Limb (tissue), 2 donors: ENCODE measurements around the gene SMAD2.
"Not testable (repeated sequence)": the region's sequence is repeated elsewhere in the genome, so short reads cannot be mapped to it uniquely, and the experiment has no call there.

Source experiments
- DNase-seq, 2 donors: peaks; one replicate each; pipeline ENCODE4 v3.0.0-alpha.2; 2016; ENCODE audit errors: extremely low spot score in 2 of 2

Gene SMAD2

DNA sequence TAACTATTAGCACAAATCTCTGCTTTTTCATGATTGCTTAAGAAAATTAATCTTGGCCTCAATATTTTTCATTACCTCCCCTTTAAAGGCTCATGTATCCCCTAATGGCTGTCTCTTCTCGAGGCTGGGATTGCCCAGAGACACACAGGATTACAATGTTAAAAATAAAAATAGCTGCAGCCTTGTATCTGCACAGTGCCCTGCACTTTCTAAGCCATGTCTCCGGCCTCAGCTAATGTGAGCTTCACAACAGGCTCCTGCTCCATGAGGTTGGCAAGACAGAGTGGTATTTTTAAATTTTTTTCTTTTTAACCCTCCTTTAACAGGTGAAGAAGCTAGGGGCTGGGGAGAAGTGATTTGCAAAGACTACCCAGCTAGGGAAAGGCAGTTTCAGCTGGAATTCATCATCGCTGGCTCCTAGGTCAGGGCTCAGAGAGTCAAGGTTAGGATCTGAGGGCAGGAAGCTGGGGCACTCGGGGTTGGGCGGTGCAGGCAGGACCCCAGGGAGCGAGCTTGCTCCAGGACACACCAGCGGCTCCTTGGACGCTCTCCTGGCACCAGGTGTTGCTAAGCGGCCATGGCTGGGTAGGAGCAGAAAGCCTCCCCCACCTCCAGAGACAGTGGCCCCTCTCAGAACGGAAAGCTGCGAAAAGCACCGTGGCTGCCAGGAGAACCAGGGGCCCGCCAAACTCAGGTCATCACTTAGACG lies 135.6 kb downstream of the SMAD2 start:
- peak in 1 of 2 donors; percentile 50 for DNase-seq

DNA sequence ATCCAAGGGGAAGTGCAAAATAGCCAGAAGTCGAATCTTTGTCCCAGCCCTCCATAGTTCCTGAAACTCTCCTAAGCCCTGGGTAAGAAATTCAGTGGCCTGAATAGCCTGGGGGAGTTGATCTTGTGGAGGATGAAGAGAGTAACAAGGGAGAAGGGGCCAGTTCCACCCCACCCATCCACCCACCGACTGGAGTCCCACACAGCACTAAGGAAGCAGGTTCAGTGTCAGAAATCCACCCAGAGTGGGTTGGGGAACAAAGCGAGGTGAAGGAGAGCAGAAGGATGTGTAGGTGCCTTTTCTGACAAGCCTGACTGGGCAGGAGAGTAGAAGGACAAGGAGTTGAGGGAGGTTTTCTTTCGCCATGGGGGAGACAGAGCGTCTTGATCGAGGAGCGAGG lies 136.8 kb downstream of the SMAD2 start:
- DNase-seq = no peak

DNA sequence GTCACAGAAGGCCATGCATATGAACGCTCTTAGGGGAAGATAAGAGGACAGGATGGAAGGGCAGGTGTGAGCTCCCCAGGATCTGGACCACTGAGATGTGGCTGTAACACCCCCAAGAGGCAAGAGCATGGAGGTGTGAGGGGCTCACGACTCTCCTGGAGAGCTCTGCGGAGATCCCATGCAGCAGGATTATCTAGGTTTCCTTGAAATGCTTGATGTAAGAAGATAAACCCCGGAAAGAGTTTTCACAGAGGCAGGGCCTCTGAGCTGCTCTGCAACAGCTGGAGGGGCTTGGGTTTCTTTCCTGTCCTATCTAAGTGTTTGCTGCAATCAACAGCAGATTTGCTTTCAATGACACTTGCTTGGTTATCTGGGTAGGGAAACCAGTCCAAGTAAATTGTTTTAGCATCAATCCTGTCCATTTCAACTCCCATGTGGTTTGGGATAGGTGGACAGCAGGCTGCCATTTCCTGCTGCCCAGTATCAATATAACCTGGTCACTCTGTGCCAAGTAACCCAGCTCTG lies 138.9 kb downstream of the SMAD2 start:
- no peak for DNase-seq

DNA sequence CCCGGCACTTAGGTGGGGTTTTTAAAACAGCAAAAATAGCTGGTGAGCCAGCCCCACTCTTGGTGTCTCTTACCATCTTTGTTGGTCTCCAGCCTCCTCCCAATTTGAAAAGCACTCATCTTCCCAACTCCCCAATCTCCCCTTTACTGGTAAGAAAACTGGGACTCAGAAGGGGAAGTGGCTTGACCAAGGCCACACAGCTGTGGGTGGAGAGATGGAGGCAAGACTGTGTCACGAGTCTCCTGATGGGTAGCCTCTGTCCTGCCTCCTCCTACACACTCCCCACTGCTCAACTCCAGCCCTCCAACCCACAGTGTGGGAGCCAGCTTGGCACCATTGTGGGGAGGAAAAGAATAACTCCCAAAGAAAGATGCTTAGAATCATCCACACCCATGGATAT lies 140.4 kb downstream of the SMAD2 start:
- no peak for DNase-seq

DNA sequence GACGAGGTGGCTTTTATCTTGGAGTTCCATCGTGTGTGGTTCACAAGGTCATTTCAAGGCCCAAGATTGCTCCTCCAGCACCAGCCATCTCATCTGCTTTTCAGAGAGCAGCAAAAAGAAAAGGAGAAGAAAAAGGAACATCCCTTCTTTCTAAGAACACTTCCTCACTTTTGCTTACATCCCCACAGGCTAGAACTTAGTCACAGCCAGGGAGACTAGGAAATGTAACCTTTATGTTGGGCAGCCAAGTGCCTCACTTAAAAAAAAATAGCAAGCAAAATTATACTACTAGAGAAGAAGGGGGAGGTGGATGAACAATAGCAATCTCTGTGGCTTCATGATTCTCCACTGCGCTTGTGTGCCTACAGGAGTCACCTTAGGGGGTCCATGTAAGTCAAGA lies 141.8 kb downstream of the SMAD2 start:
- DNase-seq = no peak

DNA sequence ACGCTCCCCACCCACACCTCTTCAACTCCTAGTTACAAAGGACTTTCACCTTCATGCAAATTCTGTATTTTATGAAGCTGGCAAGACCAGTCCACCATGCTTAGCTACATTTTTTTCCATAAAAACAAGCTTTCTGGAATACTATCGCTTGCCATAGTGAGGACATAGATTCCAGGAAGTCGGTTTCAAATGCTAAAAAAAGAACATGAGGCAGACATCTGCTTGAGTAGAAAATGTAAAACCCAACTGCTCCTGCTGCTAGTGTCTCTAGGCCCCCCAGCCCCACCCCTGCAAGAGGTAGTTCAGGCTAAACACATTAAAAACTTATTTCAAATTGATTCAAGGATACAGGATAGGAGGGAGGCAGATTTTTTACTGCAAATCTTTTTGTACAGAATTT lies 148.9 kb downstream of the SMAD2 start:
- peak in 1 of 2 donors; percentile 12 for DNase-seq

DNA sequence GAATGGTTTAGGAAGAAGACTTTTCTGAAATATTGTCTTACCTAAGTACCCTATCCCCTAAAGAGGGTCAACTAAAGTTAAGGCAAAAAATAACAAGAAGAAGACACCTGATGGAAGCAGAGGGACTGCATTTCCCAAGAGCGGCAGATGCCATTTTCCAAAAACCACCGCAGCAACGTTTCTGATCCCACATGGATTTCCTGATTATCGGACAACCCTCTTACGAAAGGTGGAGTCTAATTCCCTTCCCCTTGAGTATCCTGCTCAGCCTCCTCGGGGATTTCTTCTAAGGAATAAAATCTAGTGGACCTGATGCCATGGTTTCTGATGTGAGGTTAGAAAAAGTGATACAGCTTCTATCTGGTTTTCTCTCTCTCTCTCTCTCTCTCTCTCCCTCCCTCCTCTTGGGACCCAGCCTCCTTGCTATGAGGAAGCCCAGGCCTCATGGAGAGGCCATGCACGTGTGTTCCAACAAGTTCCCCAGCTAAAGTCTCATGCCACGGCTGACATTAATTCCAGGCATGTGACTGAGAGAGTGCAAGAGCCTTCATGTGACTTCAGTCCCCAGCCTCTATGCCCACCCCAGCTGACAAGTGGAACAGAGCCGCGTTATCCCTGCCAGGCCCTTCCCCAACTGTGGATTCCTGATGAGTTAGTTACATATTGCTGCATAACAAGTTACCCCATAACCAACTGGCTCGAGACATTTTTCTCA lies 150.3 kb downstream of the SMAD2 start:
- no peak for DNase-seq

DNA sequence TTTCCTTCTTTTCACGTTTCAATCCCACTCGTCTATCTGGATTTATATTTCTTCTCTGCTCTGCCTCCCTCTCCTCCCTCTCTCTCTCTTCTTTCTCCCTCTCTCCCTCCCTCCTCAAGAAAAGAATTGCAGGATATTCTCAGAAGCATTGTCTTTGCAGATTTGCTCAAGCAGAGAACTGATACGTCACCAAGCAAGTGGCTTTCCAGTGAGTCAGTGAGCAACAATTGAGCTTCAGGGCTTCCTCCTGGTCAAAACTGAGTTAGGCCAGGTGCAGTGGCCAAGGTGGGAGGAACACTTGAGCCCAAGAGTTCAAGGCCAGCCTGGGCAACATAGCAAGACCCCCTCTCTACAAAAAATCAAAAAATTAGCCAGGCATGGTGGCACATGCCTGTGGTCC lies 151.1 kb downstream of the SMAD2 start:
- no peak for DNase-seq

DNA sequence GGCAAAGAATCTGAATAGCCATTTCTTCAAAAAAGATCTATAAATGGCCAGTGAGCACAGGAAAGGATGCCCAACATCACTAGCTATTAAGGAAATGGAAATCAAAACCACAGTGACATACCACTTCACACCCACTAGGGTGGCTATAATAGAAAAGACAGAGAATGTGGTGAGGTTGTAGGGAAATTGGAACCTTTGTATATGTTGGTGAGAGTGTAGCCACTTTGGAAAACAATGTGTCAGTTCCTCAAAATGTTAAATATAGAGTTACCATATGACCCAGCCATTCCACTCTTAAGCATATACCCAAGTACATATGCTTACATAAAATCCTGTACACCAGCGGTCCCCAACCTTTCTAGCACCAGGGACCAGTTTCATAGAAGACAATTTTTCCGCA lies 152.8 kb downstream of the SMAD2 start:
- no peak for DNase-seq

DNA sequence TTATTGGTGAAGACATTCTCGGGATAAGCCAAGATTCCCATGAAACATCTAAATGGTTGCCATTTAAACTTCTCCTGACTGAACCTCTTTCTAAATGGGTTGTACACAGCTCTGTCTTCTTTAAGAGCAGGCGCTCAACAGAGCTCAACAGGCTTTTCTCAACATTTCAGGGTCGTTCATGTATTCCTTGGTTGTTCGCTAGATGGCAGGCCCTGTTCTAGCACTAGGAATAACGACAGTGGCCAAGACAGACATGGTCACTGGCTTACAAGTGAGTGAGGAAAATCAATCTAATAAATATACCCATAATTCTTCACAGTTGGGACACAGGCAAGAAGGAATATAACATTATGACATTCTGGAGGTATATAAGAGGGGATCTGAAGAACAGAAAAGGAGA lies 154.5 kb downstream of the SMAD2 start:
- no peak for DNase-seq

DNA sequence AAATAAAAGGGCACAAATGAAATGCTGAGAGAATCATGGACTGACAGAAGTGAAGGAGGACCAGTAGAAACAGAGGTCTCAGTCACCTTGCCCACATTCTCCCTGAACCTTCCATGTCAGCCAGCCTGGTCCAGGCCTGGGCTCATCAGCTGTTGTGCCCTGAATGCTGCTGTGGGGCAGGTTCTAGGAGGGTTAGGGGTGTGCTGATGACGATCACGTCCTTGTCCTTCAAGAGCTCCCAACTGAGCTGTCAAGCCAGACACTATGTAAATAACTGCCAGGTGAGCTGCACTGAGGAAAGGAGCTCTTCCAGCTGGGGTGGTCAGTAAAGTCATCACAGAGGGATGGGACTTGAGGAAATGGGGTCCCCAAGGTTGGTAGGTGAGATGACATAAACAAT lies 156.5 kb downstream of the SMAD2 start:
- no peak for DNase-seq

DNA sequence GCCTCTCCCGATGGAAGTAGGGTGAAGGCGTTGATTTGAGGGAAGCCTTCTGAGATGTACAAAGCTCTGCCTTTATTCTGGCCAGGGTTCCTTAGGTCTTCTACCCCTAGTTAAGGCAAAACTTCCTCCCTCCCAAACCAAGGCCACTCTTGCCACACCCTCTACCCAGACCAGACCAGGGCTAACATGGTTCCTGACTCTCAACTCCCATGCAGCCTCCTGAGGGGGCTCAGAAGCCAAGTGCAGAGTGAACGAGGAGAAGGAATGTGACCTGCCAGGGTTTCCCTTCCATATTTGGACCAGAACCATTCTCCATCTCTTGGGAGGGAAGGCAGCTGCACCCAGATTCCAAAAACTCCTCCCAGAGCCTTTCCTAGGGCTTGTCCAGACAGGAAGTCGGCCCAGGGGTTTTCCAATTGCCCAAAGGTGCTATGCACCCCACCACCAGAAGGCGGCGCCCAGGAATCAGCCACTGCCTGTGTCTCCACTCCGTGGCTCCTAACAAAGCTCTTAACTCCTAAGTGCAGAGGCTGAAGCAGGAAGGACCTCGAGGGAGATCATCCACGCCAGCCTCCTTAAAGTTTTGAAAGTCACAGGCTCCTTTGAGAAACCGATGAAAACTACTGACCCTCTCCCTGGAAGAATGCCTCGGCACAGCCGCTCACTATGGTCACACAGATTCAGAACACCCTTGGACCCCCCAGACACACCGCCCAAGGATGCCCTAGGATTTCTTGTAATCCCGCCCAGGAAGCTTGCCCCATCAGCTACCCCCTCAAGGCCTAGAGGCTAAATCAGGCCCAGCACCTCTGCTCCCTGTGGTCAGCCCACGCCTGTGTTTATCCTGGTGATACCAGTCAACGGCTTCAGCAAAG lies 157.8 kb downstream of the SMAD2 start:
- no peak for DNase-seq

DNA sequence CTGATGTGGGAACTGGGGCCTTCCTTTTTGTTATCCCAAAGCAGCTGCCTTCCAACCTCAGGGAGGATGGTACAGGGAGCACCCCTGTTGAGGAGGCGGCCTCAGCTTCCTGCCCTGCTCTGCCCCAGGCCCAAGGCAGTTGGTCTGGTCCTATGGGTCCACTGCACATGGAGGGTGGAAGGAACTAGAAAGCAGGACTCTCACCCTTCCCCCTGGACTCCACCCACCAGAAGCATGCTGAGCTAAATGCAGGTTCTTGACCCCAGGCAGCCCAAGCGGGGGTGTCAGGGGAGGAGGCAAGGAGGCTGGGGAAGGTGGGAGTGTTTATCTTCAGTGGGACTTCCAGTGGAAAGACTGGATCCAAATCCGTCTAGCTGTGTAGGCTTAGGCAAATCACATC lies 158.5 kb downstream of the SMAD2 start:
- DNase-seq = no peak

DNA sequence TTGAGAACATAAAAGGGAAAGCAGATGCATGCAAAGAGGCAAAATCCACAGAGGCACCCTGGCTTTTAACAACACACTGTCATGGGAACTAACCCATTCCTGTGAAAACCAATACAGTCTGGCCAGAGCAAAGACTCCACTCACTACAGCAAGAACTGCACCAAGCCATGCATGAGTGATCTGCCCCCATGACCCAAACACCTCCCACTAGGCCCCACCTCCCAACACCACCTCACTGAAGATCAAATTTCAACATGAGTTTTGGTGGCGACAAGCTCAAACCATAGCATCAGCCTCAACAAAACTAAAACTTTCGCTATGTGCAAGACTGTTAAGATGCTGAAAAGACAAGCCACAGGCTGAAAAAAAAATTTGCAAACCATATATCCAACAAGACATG lies 162.8 kb downstream of the SMAD2 start:
- DNase-seq = no peak

DNA sequence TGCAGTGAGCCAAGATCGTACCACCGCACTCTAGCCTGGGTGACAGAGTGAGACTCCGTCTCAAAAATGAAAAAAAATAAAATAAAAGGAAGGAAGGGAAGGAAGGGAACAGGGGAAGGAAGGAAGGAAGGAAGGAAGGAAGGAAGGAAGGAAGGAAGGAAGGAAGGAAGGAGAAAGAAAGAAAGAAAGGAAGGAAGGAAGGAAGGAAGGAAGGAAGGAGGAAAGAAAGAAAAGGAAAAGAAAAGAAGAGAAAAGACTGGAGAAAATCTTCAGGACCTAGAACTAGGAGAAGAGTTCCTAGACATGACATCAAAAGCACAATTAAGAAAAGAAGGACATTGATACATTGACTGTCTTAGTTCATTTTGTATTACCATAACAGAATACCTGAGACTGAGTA lies 163.3 kb downstream of the SMAD2 start:
- DNase-seq = not testable (repeated sequence)
